Stimulated activated CD4-positive, alpha-beta T cell treated with anti-CD3 and anti-CD28 coated beads, Interleukin-4, amount 100 ng/mL, for 48 hours (primary cell): ENCODE measurements around the gene NET1.
"Not testable (repeated sequence)": the region's sequence is repeated elsewhere in the genome, so short reads cannot be mapped to it uniquely, and the experiment has no call there.

Source experiments
- DNase-seq, 2 donors: peaks; one replicate each; pipeline ENCODE4 v3.0.0-alpha.2; 2020; ENCODE audit warnings: low read depth in 2 of 2

The NET1 gene

DNA sequence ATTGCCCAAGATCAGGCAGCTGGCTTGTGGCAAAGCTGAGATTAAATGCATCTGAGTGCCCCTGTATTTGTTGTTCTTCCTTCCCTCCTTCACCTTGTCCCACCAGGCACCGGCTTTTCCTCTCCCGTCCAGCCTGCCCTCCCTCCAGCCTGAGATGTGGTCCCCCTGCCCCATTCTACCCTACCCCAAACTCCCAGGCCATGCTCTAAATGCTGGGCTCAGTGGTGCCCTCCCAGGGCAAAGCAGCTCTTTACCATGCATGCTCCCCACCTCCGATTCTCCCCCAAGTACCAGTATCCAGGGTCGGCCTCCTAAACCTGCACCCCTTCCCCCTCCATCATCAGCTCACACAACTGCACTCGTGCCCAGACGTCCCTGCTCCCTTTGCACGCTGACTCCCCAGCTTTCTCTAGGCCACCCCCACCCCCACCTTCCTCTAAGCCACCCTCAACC lies 50.5 kb downstream of the NET1 start:
- DNase-seq, result no peak

DNA sequence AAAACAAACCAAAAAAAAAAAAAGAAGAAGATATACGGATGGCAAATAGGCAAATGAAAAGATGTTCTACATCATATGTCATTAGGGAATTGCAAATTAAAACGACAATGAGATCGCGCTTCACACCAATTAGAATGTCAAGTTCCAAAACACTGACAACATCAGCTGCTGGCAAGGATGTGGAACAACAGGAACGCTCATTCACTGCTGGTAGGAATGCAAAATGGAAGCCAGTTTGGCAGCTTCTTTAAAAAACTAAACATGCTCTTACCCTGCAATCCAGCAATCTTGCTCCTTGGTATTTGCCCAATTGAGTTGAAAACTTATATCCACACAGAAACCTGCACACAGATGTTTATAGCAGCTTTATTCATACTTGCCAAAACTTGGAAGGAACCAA lies 52.2 kb downstream of the NET1 start:
- DNase-seq, result no peak

DNA sequence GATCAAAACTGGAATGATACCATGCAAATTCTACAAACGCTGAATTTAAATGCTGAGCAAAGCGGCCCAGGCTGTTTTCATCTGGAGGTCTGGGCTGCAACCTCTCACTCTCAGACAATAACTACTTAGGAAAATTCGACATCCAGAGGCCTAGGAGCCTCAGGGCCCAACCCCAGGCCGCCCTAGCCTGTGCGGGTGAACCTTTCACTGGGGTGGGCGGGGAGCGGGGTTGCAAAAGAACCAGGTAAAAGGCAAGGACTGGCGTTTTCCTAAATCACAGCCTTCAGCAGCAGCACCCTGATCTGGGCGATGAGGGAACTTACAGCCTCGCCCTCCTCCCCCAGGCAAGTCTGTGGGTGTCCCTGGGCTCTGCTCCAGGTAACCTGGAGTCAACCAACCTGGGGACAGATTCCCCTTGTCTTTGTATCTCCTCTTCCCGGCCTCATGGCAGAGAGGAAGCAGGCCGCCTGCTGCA lies 53.7 kb downstream of the NET1 start:
- DNase-seq, result no peak

DNA sequence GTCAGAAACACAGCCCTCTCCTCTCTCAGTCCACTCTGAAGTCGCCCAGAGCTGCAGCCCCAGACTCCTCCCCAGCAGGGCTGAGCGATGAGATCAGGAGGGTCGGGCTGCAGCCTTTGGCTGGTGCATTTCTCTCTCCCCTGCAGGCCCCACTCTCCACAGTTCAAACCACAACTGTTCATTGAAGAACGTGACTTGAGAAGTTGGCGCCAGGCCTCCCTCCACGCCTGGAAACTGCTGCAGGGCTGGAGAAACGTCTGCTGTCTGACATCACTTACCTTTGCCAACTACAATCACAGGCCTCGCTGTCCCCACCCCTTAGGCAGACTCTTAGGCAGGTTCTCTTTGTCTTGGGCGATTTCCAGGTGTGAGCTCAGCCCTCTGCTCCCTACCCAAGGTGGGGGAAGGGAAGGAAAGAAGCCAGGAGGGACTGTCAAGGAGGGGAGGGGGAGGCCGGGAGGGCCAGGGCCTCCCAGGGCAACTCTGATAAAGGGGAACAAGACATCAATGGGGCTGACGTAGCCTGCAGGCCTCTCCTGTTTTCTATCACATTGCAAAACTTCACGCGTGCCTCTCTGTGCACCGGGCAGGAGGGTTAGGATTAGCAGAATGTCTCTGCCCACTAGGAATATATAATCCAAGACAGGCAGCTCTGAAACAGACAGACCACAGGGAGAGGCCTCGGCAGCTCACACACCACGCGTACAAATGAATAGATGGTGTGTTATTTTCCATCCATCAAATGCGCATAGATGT lies 54.3 kb downstream of the NET1 start:
- DNase-seq, result no peak

DNA sequence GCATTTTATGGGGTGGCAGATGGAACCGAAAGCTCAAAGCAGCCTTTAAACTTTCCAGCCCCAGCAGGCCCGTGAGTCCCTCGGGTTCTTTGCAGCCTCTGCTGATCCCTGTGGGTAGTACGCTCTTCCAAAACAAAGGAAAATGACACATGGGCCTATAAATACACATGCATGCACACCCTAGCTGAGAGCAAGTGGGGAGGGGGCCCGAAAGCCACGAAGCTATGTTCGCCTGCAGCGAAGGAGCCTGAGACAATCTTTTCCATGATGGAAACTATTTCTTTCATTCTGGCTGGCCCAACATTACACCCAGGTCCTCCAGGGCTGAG lies 54.8 kb downstream of the NET1 start:
- no peak for DNase-seq

DNA sequence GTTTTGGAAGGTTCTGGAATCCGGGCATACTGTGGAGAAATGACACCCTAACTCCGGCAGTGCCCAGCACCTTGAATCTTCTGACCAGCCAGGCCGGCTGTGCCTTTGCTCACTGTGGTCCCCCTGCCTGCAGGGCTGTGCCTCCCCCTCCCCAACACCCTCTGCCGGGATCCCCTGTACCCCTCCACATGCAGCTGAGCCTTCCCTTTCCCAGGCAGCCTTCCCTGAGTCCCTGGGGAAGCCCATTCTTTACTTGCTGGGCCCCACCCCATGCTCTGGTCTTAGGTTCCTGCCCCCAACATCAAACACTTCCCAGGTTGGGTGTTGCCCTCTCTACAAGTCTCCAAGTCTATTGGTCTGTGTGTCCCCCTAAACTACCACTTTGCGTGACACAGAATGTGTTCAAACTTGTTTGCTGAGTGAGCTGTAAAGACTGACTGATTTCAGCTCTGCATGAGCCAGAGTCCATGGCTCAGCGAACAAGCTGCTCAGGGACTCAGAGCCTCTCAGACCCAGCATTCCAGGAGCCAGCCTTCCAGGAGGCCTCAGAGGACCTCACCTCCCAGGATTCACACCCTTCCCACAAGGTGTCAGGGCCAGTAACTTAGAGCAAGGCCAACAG lies 55.4 kb downstream of the NET1 start:
- no peak for DNase-seq

DNA sequence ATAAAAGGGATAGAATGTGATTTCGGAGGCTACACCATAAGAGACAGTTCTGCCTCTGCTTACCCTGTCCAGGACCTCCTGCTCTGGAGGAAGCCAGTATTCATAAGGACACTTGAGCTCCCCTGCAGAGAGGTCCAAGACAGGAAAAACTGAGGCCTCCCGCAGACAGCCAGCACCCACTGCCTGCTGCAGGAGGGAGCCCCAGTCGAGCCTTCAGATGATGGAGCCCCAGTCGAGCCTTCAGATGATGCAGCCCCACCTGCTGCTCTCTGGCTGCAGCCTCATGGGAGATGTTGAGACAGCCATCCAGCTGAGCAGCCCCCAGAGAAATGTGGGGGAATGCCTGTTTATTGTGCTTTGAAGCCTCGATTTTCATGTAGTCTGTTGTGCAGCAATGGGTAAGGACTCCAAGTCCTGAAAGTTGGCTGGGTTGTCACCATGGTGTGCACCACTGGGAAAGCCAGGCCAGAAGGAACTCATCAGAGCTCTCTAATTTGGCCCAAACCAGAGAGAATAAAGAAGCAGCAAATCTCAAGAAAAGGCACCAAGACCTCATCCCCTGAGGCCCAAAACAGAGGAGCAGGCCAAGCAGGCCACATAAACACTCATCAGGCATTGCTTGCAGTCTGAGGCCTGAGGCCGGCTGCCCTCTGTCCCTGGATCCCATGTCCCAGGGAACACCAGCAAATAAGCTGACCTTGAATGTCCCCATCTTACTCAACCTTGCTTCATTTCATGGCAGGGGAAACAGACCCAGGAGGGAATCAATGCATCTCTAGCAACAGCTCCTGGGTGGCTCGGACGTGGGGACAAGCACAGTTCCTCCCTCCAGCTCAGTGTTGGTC lies 56.1 kb downstream of the NET1 start:
- no peak for DNase-seq

DNA sequence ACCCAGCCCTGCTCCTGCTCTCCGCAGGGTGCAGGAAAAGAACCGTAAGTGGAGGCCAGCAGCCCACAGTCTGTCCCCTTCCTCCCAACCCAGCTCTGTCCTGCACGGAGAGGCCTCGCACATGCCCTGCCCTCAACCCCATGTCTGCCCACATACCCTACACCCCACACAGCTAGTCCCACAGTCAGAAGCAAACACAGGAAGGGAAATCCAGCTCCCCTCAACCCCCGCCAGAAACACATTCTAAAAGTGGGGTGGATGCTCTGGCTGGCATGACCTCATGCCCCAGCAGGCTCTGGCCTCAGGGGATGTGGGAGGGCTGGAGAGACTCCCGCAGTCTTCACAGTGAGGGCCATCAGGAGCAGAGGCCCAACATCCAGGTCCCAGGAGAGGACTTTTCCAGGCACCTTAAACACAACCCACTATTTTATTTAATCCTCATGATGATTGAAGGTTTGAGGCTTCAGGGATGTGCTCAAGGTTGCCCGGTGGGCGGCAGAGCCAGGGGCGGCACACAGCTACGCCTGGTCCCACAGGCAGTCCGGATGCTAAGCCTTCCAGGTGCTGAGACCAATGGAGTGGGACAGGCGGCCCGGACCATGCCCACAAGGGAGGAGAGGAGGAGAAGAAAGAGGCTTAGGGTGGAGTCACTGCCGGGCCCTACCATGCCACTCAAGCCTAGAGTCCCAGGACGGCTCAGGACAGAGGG lies 57.1 kb downstream of the NET1 start:
- no peak for DNase-seq

DNA sequence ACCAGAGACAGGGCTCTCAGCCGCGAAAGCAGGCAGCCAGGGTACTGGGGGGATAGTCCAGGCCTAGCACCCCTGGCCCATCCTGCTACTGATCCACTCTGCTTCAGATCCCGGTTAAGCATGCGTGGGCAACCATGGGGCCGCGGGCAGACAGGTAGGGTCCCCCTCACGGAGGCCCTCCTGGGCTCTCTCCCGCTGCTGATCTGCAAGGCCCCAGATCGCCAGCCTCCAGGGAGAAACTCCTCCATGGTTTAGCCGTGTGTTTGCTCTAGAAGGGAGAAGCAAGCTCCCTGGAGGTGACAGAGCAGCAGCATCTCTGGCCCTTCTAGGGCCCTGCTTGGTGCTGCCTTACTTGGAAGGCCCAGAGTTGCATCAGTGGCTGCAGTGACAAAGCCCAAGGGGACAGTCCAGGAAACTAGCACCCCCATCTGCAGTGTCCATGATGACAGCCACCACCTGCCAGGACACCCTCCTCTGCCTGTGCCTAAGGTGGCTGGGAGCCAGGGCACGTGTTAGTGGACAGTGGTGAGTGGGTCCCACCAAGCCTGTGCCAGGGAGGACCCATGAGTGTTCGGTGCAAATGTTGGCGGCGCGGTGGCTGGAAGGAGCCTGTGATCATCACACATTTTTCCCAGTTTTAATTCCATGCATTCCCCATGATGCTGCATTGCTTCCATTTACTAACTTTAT lies 57.9 kb downstream of the NET1 start:
- DNase-seq, result no peak

DNA sequence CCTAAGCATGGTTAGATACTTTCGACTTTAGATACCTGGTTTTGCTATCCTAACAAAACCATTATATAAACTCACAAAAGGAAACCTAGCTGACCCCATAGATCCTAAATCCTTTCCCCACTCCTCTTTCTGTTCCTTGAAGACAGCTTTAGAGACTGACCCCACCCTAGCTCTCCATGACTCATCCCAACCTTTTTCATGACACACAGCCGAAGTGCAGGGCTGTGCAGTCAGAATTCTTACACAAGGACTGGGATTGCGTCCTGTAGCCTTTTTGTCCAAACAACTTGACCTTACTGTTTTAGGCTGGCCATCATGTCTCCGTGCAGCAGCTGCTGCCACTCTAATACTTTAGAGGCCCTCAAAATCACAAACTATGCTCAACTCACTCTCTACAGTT lies 62.3 kb downstream of the NET1 start:
- not testable (repeated sequence) for DNase-seq

DNA sequence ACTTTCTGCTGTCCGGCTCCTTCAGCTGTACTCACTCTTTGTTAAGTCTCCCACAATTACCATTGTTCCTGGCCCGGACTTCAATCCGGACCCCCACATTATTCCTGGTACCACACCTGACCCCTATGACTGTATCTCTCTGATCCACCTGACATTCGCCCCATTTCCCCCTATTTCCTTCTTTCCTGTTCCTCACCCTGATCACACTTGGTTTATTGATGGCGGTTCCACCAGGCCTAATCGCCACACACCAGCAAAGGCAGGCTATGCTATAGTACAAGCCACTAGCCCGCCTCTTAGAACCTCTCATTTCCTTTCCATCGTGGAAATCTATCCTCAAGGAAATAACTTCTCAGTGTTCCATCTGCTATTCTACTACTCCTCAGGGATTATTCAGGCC lies 62.7 kb downstream of the NET1 start:
- not testable (repeated sequence) for DNase-seq

DNA sequence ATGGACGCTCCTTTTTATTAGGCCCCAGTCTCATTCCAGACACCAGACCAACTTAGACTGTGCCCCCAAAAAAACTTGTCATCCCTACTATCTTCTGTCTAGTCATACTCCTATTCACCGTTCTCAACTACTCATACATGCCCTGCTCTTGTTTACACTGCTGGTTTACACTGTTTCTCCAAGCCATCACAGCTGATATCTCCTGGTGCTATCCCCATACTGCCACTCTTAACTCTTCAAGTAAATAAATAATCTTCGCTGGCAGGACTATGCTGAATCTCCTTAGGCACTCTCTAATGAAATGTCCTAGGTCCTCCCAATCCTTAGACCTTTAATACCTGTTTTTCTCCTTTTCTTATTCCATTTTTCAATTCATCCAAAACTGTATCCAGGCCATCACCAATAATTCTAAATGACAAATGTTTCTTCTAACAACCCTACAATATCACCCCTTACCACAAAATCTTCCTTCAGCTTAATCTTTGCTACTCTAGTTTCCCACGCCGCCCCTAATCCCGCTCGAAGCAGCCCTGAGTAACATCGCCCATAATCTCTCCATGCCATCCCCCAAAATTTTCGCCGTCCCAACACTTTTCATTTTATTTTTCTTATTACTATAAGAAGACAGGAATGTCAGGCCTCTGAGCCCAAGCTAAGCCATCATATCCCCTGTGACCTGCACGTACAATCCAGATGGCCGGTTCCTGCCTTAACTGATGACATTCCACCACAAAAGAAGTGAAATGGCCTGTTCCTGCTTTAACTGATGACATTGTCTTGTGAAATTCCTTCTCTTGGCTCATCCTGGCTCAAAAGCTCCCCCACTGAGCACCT lies 63.8 kb downstream of the NET1 start:
- not testable (repeated sequence) for DNase-seq

DNA sequence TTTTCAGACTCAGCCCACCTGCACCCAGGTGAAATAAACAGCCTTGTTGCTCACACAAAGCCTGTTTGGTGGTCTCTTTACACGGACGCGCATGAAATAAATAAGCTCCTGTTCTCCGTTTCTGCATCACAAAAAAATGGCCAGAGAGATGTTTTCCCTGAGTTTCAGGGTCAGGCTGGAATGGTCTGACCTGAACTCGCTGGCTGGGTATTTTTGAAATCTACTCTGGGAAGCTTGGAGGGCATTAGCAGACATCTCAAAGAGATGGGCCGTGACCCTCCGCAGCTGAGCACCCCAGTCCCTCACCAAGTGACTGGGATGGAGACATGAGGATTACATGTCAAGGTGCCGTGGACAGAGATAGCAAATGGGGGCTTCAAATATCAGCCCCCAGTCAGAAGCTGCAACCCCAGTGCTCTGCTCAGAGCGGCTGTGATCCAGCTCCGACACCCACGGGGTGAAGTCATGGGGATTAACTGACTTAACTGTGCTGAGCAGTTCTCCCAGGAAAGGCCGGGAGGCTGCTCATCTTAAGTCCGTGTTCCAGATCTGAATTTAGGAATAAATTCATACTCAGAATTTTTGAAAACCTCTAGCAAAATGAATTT lies 64.7 kb downstream of the NET1 start:
- no peak for DNase-seq

DNA sequence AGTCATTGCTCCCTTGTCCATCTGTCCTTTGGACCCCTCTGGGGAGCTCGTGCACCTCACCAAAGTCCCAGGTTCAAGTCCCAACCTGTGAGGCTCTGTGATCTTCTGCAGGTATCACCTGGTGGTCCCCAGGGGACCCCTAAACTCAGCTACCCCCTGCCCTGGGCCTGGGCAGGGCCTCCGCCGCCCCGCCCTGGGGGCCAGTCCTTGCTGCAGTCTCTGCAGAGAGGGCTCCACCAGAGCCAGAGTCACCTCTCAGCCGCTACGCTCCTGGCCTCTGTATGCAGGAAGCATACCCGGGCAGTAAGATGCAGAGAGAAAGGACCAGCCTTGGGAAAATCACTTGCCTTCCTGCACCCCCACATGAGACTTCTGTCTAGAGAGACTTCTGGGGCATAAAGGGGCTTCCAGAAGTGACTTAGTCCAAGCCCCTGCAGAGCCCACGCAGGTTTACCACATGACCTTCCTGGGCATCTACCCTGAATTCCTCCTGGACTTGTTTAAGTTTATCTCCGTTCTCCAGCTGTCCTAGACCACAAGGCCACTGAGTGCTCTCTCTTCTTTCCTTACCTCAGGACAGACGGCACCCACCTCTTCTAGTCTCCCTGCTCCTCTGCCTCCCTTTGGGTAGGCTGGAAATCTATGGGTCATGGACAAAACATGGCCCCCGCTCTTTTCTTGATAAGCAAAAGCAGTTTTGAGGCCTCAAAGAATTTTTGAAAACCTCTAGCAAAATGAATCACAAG lies 65.8 kb downstream of the NET1 start:
- DNase-seq, result no peak

DNA sequence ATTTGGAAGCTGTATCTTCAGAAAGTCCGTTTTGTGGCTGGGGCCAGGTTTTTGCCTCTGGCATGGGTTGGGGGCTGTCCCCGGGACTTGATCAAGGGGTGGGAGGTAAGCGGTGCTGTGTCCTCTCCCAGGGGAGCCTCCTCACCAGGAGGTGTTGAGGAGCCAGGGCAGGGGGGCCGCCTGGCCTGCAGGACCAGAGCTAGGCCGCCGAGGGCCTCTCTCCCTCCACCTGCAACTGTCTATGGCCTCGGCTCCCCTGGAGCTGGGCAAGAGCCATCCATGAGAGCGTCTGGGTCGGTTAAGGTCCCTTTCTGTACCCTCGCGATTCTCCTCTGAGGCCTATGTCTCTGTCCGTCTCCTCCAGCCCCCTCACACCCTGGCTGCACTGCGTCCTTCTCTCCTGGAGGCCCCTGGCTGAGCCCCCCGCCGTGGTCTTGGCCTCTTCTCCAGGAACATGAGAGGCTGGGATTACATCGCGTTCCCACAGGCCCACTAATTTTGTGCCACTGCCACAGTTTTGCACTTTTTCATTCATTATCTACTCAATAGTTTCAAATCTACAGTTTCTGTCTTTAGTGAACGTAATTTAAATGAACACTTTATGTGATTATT lies 66.4 kb downstream of the NET1 start:
- no peak for DNase-seq

DNA sequence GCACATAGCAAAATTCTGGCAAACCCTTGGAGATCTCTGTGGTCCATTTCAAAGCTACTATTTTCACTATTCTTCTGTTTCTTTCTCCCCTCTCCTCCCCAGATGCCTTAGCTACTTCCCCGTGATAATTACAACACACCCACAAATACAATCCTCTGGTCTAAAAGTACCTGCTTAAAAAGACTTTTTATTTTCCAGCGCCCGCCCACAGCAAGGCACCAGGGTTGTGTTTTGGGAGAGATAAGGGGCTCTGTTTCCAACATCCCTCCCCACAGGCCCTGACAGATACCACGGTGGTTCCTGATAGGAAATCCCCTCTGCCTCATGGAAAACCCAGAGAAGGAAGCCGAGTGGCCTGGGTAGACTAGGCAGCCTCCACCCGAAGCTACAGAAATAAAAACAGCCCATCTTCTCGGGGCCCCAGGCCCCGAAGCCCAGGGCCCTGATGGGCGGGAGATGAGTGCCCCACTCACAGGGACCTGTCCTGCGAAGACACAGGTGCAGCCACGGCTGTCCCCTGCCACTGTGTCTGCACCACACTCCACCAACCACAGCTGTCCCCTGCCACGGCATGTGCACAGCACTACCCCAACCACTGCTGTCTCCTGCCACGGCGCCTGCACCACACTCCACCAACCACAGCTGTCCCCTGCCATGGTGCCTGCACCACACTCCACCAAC lies 67.3 kb downstream of the NET1 start:
- DNase-seq, result no peak

DNA sequence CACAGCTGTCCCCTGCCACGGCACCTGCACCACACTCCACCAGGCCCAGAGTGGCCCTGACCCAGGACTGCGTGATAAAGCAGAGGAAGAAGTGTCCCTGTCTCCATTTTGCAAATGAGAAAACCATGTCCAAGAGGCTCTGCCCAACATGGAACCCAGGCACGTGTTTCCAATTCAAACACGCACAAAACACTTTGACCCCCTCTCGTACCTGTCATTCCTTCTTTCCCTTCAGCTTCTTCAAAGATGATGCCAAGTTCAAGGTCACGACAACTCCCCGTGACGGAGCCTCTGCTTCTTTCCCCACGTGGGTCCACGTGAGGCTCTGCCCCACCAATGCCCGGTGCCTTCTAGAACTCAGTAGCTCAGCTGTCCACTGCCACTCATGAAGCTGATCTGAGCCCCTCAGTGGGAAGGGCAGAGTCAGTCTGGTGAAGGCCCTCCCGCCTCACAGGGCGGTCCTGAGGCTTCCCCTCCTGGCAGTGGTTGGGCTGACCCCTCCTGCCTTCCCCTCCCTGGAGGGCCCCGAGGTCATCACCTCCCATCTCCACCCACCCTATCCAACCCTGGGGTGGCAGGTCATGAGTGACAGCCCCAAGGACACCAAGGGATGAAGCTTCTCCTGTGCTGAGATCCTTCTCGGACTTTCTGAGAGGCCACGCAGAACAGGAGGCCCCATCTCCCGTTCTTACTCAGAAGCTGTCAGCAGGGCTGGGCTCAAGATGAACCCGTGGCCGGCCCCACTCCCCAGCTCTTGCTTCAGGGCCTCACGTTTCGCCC lies 68.0 kb downstream of the NET1 start:
- DNase-seq, result no peak

DNA sequence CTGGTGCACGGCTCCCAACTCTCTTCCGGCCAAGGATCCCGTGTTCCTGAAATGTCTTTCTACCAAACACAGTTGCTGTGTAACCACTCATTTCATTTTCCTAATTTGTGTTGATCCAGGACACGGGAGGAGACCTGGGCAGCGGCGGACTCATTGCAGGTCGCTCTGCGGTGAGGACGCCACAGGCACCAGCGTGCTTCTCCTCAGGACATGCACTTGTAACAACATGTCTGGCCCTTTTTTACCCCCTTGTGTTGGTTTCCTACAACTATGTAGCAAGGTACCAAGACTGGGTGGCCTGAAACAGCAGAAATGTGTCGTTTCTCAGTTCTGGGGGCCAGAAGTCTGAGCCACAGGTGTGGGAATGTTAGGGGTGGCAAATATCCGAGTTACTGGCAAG lies 68.8 kb downstream of the NET1 start:
- no peak for DNase-seq
